Measurements from ENCODE around the gene IGF2BP2.

- TF ChIP-seq CTCF (IDR thresholded peaks at IDR 0.05) (no peak), EZH2 (IDR thresholded peaks at IDR 0.05) (no peak), EZH2phosphoT487 (IDR thresholded peaks at IDR 0.05) (no peak)
Observed at GRCh38 chr3:185648396-185648795, 176.4 kb downstream of the IGF2BP2 start.
